Epidermal melanocyte (primary cell): ENCODE data around the gene TXNRD3.
"Not testable (repeated sequence)": the region's sequence is repeated elsewhere in the genome, so short reads cannot be mapped to it uniquely, and the experiment has no call there.

Experiments
- DNase-seq: peaks from one replicate; pipeline ENCODE4 v3.0.0; 2011; ENCODE audit warnings: low spot score; ENCODE audit not compliant: insufficient read length

Gene TXNRD3

DNA sequence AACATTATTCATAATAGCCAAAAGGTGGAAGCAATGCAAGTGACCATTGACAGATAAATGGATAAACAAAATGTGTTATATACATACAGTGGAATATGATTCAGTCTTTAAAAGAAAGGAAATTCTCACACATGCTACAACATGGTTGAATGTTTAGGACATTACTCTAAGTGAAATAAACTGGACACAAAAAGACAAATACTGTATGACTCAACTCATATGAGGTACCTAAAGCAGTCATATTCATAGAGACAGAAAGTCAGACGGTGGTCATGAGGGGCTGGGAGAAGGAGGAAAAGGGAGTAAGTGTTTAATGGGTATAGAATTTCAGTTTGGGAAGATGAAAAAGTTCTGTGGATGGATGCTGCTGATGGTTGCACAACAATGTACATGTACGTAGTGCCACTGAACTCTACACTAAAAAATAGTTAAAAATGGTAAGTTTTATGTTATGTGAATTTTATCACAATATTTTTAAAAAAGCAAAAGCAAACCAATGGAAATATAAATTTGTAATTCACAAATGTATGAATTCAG lies 5.3 kb downstream of the TXNRD3 start:
- no peak for DNase-seq

DNA sequence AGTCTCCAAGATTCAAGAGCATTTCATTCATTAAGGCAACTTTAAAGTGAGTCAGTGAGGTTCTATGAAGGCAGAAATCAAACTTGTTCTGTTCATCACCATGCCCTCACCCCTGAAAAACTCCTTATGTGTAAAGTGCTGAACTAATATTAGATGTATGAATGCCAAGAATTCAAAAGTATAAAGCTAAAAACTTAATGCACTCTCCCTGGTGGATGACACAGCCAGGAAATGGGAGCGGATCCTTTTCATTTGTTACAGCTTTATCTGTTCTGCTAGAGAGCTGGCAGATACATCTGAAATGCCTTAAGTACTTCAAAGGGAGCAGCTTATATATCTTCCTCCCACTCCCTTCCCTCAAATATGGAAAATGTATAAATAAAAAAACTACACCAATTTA lies 8.2 kb downstream of the TXNRD3 start:
- no peak for DNase-seq

DNA sequence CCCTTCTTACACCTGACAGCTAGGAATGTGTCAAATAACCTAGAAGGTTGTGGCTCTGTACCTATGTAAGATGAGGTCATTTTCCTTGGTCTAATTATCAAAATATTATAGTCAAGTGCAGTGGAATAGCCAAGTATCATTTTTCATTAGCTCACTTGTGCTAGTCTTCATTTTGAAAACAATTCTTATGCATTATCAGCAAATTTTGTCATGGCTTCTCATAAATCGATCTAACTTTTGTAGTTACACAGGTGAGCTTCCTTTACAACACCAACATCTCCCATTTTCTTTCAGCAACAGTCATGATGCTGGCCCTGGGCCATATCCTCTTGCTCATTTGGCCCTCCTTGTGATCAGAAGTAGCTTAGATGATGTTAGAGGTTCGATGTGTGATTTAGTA lies 10.3 kb downstream of the TXNRD3 start:
- DNase-seq: no peak

DNA sequence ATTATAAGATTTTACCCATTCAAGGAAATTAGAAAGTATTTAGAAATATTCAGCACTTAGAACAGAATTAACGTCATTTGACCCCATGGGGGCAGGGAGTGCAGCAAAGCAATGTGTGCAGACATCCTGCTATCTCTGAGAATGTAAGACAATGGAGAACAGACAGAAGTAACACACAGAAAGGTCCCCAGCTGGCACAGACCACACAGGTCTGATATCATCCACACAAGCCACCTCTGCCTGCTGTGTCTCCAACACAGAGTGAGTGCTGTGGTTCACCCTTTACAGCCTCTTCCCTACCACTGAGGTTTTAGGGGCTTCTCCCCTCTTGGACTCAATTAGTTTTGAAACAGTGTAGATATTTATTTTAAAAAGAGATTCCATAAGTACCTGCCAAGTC lies 16.1 kb downstream of the TXNRD3 start:
- DNase-seq: no peak

DNA sequence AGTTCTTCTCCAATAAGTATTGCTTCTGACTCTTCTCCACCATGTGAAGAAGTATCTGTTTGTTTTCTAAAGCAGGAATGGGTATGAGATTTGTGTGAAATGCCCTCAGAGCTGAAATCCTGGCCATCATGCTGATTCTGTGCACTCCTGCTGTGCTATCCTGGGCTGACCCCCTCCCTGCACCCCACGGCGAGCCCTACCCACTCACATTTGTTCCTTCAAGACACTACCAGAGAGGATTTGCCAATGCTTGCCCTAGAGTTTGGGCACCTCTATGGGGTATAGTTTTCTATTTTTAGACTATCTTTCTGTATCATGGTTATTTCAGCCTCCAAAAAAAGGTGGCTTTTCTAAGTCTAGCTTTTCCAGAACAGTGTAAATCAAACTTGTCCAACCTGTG lies 18.5 kb downstream of the TXNRD3 start:
- no peak for DNase-seq

DNA sequence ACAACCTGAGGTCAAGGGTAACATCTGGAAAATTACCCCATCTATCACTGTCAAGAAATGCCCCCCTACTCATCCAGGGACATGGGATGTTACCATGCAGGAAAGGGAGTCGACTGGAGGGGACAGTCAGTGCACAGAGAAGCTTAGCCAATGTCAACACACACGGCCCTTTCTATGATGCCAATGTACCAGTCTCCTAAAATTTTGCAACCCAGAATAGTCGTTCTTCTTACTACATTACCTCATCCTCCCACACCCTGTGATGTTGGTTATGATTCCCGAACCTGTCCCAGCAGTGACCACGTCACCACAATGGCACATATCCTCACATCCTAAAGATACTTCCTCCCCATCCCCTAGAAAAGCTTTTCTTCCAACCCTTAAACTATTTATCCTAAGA lies 20.1 kb downstream of the TXNRD3 start:
- DNase-seq: no peak

DNA sequence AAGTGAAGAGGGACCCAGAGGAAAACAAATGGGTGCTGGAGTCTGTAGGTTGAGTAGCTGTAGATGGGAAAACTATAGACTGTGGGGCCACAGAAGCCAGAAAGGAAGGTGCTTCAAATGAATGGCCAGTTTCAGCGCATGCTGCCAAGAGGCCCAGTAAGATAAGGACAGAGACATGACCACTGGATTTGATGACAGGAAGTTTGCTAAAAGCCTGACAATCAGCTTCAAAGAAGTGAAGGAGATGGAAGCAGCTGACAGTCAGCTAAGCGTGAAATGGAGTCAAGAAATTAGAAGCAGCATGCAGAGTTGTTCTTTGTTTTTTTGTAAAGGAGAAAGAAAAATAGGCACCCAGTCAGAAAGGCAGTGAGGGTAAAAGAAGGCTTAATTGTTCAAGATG lies 24.9 kb downstream of the TXNRD3 start:
- DNase-seq: no peak

DNA sequence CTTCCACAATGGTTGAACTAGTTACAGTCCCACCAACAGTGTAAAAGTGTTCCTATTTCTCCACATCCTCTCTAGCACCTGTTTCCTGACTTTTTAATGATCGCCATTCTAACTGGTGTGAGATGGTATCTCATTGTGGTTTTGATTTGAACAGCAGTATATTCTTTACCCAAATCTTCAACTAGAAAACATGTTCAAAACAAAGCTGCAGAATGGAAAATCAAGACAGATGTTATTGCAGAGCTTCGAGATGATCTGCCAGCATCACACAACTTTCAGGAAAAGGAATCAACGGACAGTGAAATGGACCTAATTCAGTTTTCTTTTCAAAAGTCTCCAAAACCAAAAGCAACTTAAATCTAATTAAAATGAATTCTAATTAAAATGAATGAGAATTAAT lies 29.2 kb downstream of the TXNRD3 start:
- not testable (repeated sequence) for DNase-seq

DNA sequence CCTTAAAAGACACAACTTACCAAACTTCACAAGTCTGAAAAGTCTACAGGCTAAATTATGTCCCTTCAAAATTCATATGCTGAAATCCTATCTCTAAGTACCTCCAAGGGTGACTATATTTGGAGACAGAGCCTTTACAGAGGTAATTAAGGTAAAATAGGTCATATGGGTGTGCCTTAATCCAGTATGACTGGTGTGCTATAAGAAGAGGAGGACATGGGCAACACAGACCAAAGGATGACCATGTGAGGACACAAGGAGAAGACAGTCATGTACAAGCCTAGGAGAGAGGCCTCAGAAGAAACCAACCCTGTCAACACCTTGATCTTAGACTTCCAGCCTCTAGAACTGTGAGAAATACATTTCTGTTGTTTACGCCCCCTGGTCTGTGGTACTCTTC lies 32.2 kb downstream of the TXNRD3 start:
- no peak for DNase-seq

DNA sequence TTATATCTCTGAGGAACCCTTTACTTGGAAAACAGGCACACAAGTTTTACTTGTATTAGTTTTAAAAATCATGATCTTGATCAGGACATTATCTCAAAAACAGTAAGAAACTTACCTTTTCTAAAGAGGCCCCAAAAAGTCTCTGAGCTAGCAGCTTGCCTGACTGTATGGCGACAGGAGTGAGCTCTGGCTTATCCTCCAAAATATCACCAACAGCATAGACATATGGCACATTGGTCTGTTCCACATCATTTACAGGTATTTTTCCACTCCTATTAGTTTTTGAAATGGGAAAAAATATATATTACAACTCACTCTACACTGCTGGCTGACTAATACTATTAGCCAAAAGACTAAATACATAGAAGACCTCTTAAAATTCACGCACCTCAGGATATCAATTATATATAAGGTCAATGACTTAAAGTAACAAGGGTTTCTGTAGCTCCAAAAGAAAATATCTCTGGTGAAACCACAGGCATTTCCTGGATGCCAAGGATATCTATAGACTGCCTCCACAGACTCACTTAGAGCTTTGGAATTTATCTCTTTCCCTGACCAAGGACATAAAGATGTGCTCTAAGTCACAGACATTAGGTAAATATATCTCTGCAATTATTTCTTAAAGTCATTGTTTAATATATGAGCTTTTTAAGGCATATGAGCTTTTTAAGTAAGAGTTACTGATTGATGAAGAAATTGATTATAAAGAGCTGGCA lies 33.1 kb downstream of the TXNRD3 start:
- DNase-seq: no peak

DNA sequence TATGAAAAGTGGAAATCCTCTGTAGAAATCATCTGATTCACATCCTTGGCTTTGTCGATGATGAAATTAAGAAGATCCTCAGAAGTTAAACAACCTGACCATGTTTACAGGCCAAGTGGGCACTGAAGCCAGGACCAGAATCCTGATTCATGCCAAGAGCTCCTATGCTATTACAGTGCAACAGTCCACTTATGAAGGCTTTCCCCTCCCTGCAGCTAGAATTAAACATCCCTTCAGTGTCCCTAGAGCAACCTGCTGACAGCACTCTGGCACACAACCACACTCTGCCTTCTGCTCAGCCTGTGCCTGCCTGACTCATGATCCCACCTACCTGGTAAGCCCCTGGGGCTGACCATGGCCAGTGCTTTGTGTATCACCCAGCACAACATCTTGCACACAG lies 33.8 kb downstream of the TXNRD3 start:
- no peak for DNase-seq

DNA sequence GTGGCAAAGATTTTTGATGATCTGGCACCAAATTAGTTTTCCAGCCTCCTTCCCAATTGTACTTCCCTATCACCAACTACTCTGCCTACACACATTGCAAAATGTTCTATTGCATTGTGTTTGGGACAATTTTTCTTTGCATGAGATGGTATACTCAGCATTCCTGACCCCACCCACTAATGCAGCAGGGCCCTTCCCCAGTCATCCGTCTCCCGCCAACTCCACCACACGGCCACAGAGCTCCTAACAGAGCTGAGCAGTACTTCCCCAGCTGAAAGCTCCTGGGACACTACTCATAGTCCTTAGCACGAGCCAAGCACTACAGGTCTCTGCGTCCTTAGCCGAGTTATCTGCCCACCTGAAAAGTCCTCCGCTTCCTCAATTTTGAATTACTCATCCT lies 34.2 kb downstream of the TXNRD3 start:
- DNase-seq: no peak

DNA sequence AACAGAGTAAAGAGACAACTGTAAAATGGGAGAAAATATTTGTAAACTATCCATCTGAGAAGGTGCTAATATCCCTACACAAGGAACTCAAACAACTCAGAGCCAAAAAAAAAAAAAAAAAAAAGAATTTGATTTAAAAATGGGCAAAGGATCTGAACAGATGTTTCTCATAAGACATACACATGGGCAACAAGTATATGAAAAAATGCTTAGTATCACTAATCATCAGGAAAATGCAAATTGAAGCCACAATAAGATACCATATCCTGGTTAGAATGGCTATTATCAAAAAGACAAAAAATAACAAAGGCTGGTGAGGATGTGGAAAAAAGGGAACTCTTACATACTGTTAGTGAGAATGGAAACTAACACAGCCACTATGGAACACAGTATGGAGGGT lies 36.2 kb downstream of the TXNRD3 start:
- no peak for DNase-seq

DNA sequence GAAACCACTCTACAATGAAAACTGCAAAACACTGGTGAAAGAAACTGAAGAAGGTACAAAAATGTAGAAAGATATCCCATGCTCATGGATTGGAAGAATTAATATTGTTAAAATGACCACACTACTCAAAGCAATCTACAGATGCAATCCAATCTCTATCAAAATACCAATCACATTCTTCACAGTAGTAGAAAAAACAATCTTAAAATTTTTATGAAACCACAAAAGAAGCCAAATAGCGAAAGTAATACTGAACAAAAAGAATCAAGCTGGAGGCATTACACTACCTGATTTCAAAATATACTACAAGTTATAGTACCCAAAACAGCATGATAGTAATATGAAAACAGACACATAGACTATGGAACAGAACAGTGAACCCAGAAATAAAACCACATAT lies 36.9 kb downstream of the TXNRD3 start:
- no peak for DNase-seq

DNA sequence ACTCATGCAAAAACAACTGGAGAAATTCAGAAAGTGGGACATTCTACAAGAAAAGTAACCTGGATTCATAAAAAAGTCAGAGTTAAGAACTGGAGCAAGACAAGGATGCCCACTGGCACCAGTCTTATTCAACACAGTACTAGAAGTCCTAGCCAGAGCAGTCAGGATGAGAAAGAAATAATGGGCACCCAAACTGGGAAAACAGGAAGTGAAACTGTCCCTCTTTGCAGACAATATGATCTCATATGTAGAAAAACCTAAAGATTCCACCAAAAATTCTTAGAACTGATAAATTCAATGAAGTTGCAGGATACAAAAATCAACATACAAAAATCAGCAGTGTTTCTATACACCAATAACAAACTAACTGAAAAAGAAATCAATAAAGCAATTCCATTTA lies 37.4 kb downstream of the TXNRD3 start:
- no peak for DNase-seq

DNA sequence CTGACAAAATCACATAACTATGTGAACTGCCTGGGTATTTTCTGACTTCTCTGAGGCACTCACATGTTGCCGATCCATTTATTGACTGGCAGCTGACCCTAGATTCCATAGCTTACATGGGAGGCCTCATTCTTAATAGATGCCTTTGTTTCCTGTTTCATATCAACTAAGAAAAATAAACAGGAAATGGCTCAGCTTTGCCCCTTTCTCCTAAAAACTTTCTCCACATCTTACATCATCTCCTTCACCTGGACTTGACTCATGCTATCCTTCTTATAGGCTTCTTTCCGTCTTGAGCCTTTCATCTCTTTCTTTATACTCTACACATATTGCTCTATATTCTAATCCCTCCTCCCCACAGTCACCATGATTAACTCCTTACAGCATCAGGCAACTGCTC lies 38.0 kb downstream of the TXNRD3 start:
- DNase-seq: no peak

DNA sequence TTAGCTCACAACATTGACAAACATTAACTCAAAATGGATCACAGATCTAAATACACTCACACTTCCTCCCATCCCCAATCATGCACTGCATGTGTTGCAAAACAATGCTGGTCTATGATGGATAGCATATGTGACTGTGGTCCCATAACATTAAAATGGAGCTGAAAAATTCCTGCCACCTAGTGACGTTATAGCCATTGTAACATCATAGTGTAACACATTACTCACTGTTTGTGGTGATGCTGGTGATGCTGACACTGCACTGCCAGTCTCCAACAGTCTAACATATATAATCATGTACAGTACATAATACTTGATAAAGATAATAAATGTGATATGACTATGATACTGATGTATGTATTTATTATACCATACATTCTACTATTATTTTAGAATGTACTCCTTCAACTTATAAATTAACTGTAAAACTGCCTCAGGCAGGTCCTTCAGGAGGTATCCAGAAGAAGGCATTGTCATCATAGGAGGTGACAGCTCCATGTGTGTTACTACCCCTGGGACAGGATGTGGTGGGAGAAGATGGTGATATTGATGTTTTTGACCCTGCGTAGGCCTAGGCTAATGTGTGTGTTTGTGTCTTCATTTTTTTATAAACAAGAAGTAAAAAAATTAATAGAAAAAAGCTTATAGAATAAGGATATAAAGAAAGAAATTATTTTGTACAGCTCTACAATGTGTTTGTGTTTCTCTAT lies 41.3 kb downstream of the TXNRD3 start:
- no peak for DNase-seq

DNA sequence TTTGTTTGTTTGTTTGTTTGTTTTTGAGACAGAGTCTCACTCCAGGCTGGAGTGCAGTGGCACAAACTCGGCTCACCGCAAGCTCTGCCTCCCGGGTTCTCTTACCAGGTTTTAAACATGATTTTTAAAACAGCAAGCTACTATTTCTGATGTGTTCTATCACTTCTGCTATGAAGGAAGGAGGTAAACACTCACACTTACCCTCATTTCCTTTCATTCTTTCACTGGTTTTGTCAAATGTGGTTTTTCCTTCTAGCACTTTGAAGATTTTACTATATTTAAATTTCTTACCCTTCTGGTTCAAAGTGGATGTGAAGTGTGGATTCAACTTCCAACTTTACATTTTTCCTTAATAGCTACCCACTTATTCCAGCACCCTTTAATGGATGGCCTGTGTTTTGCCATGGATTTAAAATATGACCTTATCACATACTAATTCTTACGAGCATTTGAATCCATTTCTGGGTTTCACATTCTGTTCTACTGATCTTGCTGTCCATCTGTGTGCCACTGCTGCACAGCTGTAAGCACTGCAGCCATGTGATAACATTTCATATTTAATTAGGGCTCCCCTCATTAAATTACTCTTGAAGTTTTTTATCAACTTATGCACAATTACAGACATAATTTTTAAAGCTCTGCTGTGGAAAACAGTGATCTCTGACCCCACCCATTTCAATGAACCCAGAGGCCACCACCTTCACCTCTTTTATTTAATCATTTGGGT lies 42.3 kb downstream of the TXNRD3 start:
- DNase-seq: no peak

DNA sequence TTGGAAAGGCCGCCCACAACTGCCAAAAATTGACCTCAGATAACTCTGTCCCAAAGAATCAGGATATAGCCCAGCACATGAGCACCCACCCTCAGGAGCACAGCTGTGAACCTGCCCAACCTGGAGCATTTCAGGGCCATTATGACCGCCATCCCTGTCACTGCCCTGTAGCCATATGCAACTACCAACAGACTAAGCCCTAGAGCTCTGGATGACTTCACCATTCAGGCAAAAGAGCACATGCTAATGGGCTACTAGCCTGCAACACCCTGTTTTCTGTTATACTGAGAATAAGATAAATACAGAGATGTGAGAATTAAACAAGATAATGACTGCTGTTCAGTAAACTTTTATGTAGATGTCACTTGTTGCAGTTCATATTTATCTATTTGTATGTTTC lies 45.0 kb downstream of the TXNRD3 start:
- DNase-seq: no peak

DNA sequence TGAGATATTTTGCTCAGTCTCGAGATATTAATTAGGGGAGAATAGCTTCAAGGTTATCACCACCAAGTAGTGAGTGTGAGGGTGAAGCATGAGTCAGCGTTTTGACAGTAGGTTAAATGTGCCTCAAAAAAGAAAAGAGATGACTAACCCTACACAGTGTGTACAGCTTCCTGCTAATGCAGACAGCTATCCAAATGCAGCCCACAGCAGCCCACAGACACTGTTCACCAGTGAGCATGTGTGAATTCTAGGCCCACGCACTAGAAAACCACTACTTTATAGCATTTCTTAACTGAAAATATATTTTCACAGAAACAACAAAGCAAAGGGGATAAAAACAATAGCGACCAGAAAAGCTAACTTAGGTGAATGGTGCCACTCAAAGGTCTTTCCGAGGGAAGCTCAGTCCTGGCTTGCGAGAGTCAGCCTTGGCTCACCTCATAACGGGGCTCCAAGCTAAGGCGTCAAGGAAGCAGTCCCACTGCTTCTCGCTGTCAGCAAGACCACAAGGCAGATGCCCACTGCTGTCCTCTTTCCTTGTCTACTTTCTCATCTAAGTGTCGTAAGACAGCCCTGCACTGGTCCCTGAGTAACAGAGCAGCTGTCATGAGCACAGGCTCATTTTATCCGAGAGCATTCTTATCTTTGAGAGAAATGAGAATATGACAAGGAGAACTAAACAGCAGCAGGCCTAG lies 47.6 kb downstream of the TXNRD3 start:
- no peak for DNase-seq

DNA sequence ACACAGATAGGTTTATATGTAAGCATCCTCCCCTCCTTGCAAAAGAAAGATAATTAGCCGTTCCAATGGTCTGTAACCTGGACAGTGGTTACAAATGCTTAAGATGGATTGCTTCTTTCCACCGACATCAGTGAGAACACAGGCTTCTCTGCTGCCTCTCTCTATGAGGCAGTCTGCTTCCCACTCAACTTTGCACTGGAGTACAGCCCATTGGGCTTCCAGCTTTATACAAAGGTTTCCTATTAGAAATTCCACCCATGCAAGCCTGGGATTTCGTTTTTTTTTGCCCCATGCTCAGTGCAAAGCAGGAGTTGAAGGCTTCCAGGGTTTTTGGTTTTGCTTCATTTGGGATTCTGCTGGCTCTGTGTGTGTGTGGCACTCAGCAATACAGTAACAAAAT lies 48.9 kb downstream of the TXNRD3 start:
- DNase-seq: no peak

DNA sequence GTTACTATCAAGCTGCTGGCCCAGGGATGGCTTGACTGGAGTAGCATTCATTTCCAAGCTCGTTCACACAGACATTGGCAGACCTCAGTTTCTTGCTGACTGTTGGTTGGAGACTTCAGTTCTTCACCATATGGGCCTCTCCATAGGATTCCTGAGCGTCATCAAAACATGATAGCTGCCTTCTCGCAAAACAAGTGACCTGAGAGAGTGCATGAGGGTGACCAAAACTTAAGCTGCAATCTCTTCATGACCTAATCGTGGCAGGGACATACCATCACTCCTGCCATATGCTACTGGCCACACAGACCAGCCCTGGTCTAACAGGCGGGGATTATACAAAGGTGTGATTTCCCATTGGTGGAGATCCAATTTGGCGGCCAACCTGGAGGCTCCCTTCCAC lies 50.2 kb downstream of the TXNRD3 start:
- DNase-seq: no peak
